GM12891 (cell line): ENCODE measurements around the gene MORN3.

Source experiments
- PAX5 ChIP-seq: IDR thresholded peaks from 2 replicates; pipeline ENCODE4 v1.6.1; 2011; ENCODE audit warnings: low read length, moderate library complexity, mild to moderate bottlenecking; ENCODE audit not compliant: insufficient read depth, severe bottlenecking
- POLR2A ChIP-seq: IDR thresholded peaks from 2 replicates; pipeline ENCODE4 v1.6.1; 2011; ENCODE audit warnings: low read depth, low read length, control low read depth
- POLR2AphosphoS5 ChIP-seq: IDR thresholded peaks from 2 replicates; pipeline ENCODE4 v1.6.1; 2011; ENCODE audit warnings: low read depth, low read length, control low read depth
- POU2F2 ChIP-seq: IDR thresholded peaks from 2 replicates; pipeline ENCODE4 v1.6.1; 2011; ENCODE audit warnings: low read depth, mild to moderate bottlenecking, control low read depth, low read length, moderate library complexity
- SPI1 ChIP-seq: IDR thresholded peaks from 2 replicates; pipeline ENCODE4 v1.6.1; 2011; ENCODE audit warnings: low read depth, low read length, control low read depth
- TAF1 ChIP-seq: IDR thresholded peaks from 2 replicates; pipeline ENCODE4 v1.6.1; 2011; ENCODE audit warnings: low read depth, low read length, control low read depth

DNA sequence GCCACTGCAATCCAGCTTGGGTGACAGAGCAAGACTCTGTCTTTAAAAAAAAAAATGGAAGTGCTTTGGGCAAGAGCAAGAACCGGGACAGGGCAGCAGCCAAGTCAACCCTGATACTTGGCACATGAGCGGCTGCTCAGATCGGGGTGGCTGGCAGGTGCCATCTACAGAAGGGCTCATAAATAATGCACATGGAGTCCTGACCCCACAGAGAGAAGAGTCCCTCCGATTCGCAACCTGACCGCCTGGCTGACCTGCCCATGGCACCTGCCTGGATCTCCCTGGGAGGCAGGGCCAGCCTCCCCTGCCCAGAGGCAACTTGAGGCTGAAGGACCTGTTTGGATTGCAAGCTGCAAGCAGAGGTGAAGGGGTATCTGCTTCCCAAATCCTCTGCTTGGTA, 33.5 kb upstream of the MORN3 start:
- TF ChIP-seq POLR2A (no peak), TAF1 (no peak), POLR2AphosphoS5 (no peak), SPI1 (no peak), PAX5 (no peak), POU2F2 (no peak)
